ENCODE measurements around the gene RAPGEFL1.
"Not testable (repeated sequence)": the region's sequence is repeated elsewhere in the genome, so short reads cannot be mapped to it uniquely, and the experiment has no call there.

Gene RAPGEFL1

GRCh38 chr17:40177275-40177874 lies at the start of gene RAPGEFL1:
RAPGEFL1 (plus strand) TSS chr17:40177470; CDS start chr17:40177862, 392 bp downstream.
- DNase-seq = peak; percentile 60

GRCh38 chr17:40129498-40129897 lies 47.8 kb upstream of the RAPGEFL1 start:
- DNase-seq = peak; percentile 43

- peak; percentile 95 for DNase-seq
Observed at GRCh38 chr17:40130352-40131042, 46.8 kb upstream of the RAPGEFL1 start.

- DNase-seq = no peak
Observed at GRCh38 chr17:40134184-40134583, 43.1 kb upstream of the RAPGEFL1 start.

- no peak for DNase-seq
Observed at GRCh38 chr17:40135817-40136216, 41.5 kb upstream of the RAPGEFL1 start.

- DNase-seq = no peak
Observed at GRCh38 chr17:40139566-40140058, 37.7 kb upstream of the RAPGEFL1 start.

- not testable (repeated sequence) for DNase-seq
Observed at GRCh38 chr17:40143166-40143565, 34.1 kb upstream of the RAPGEFL1 start.

- DNase-seq = no peak
Observed at GRCh38 chr17:40145476-40145875, 31.8 kb upstream of the RAPGEFL1 start.

GRCh38 chr17:40148527-40148926 lies 28.7 kb upstream of the RAPGEFL1 start:
- no peak for DNase-seq

GRCh38 chr17:40150276-40150675 lies 27.0 kb upstream of the RAPGEFL1 start:
- DNase-seq = no peak

- peak; percentile 85 for DNase-seq
Observed at GRCh38 chr17:40151414-40151963, 25.8 kb upstream of the RAPGEFL1 start.

GRCh38 chr17:40153603-40154236 lies 23.6 kb upstream of the RAPGEFL1 start:
- DNase-seq = no peak

GRCh38 chr17:40157973-40158372 lies 19.3 kb upstream of the RAPGEFL1 start:
- DNase-seq = peak; percentile 65

GRCh38 chr17:40158438-40159013 lies 18.7 kb upstream of the RAPGEFL1 start:
- DNase-seq = peak; percentile 65

GRCh38 chr17:40159456-40159855 lies 17.8 kb upstream of the RAPGEFL1 start:
- DNase-seq = no peak

GRCh38 chr17:40167685-40168261 lies 9.5 kb upstream of the RAPGEFL1 start:
- no peak for DNase-seq

- peak; percentile 41 for DNase-seq
Observed at GRCh38 chr17:40168262-40168832, 8.9 kb upstream of the RAPGEFL1 start.

GRCh38 chr17:40170325-40170724 lies 6.9 kb upstream of the RAPGEFL1 start:
- no peak for DNase-seq

GRCh38 chr17:40171750-40172149 lies 5.5 kb upstream of the RAPGEFL1 start:
- DNase-seq = no peak

- no peak for DNase-seq
Observed at GRCh38 chr17:40173091-40173777, 4.0 kb upstream of the RAPGEFL1 start.

- no peak for DNase-seq
Observed at GRCh38 chr17:40173778-40174135, 3.5 kb upstream of the RAPGEFL1 start.

- peak; percentile 24 for DNase-seq
Observed at GRCh38 chr17:40174514-40174913, 2.8 kb upstream of the RAPGEFL1 start.

All from MV-4-11 (cell line).